Measurements from ENCODE around the gene MAOA. TPM values are rescaled to one million over a fixed set of nuclear protein-coding genes. Genes with fewer than 3 reads are reported as not detected.

MAOA gene
- total and polyA plus RNA-seq, 2 donors, result 50.6 to 95.1 TPM

- H3K4me3 ChIP-seq (ENCODE audit: low read depth, low read length), result no peak overlapping the region
- no peaks in the 10 kb centered on the region for H3K4me1 ChIP-seq (ENCODE audit: insufficient read depth)
- WGBS, result 60% methylated on average over 1 of the region's 1 CpG
- H3K27ac ChIP-seq (ENCODE audit: low read depth), result no peak overlapping the region
- no peaks in the 10 kb centered on the region for H3K36me3 ChIP-seq (ENCODE audit: insufficient read depth)
- no peak for DNase-seq (ENCODE audit: extremely low spot score)
Measured at GRCh38 chrX:43734444-43734843, 78.3 kb downstream of the MAOA start.

- Histone ChIP-seq H3K27ac (ENCODE audit: low read depth) (no peak overlapping the region), H3K4me3 (ENCODE audit: low read depth, low read length) (no peak overlapping the region), H3K4me1 (ENCODE audit: insufficient read depth) (no peaks in the 10 kb centered on the region), H3K36me3 (ENCODE audit: insufficient read depth) (no peaks in the 10 kb centered on the region)
- 81% methylated on average over 6 of the region's 6 CpGs for WGBS
- no peak for DNase-seq (ENCODE audit: extremely low spot score)
Measured at GRCh38 chrX:43735534-43735933, 79.4 kb downstream of the MAOA start.

DNA sequence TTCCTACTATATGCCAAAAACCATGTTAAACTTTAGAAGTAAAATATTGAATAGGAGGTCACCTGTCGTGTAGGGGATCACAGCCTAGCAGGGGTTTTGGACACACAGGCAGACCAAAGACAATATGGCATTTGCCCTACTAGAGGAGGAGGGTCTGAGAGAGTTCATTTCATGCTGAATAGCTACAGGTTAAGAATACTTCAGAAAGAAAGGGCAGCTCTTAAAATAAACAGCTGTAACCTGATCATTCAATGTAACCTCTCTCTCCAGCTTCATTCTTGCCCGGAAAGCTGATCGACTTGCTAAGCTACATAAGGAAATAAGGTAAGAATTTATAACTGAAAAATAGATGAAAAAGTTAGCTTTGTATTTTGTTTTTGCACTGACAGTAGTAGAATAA, 79.9 kb downstream of the MAOA start:
- no peaks in the 10 kb centered on the region for H3K4me1 ChIP-seq (ENCODE audit: insufficient read depth)
- no peak overlapping the region for H3K27ac ChIP-seq (ENCODE audit: low read depth)
- H3K4me3 ChIP-seq (ENCODE audit: low read depth, low read length), result no peak overlapping the region
- no peaks in the 10 kb centered on the region for H3K36me3 ChIP-seq (ENCODE audit: insufficient read depth)
- no peak for DNase-seq (ENCODE audit: extremely low spot score)
- WGBS, result 71% methylated on average over 3 of the region's 3 CpGs

DNA sequence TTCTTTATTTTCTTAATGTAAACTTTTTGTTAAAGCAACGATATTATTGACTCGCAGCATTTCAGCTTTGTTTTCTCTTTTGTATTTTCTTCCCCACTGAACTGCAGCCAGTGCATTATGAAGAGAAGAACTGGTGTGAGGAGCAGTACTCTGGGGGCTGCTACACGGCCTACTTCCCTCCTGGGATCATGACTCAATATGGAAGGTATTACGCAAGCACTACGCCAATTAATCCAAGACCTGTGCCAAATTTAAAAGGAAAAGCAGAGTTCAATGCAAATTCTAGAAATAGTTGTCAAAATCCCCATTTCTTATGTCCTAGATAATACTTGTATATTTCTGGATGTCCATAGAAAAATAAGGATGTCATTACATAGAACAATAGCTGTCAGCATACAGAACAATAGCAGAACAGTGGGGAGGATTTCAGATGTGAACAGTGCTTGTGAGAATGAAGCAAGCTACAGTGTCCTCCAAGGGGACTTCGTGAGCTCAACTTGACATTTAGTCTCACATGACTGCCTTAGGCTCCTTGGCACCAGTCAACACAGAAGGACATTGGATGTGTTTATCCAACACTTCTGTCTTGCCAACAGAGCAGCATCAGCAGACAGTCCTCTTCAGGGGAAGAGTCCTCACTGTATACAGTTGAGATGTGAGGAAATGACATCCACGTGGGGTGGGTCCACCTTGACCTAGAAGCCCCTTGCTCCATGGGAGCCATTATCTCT, 85.9 kb downstream of the MAOA start:
- no peak for DNase-seq (ENCODE audit: extremely low spot score)
- no peaks in the 10 kb centered on the region for H3K4me1 ChIP-seq (ENCODE audit: insufficient read depth)
- H3K27ac ChIP-seq (ENCODE audit: low read depth), result no peak overlapping the region
- WGBS, result 68% methylated on average over 7 of the region's 7 CpGs
- peaks cover 4% of the 10 kb centered on the region for H3K36me3 ChIP-seq (ENCODE audit: insufficient read depth)
- no peak overlapping the region for H3K4me3 ChIP-seq (ENCODE audit: low read depth, low read length)

GRCh38 chrX:43743100-43743822, 87.2 kb downstream of the MAOA start:
- 80% methylated on average over 5 of the region's 5 CpGs for WGBS
- DNase-seq (ENCODE audit: extremely low spot score), result no peak
- H3K27ac ChIP-seq (ENCODE audit: low read depth), result no peak overlapping the region
- H3K4me3 ChIP-seq (ENCODE audit: low read depth, low read length), result no peak overlapping the region
- no peaks in the 10 kb centered on the region for H3K4me1 ChIP-seq (ENCODE audit: insufficient read depth)
- peaks cover 4% of the 10 kb centered on the region for H3K36me3 ChIP-seq (ENCODE audit: insufficient read depth)

- Histone ChIP-seq H3K27ac (ENCODE audit: low read depth) (no peak overlapping the region), H3K4me1 (ENCODE audit: insufficient read depth) (no peaks in the 10 kb centered on the region), H3K4me3 (ENCODE audit: low read depth, low read length) (no peak overlapping the region), H3K36me3 (ENCODE audit: insufficient read depth) (peaks cover 4% of the 10 kb centered on the region)
- DNase-seq (ENCODE audit: extremely low spot score), result no peak
- WGBS, result 85% methylated on average over 3 of the region's 3 CpGs
Measured at GRCh38 chrX:43744284-43744683, 88.2 kb downstream of the MAOA start.

- DNase-seq (ENCODE audit: extremely low spot score), result no peak
- H3K4me3 ChIP-seq (ENCODE audit: low read depth, low read length), result no peak overlapping the region
- H3K36me3 ChIP-seq (ENCODE audit: insufficient read depth), result peaks cover 4% of the 10 kb centered on the region
- H3K4me1 ChIP-seq (ENCODE audit: insufficient read depth), result no peaks in the 10 kb centered on the region
- no peak overlapping the region for H3K27ac ChIP-seq (ENCODE audit: low read depth)
- 59% methylated on average over 6 of the region's 6 CpGs for WGBS
Measured at GRCh38 chrX:43745938-43746721, 90.0 kb downstream of the MAOA start.

DNA sequence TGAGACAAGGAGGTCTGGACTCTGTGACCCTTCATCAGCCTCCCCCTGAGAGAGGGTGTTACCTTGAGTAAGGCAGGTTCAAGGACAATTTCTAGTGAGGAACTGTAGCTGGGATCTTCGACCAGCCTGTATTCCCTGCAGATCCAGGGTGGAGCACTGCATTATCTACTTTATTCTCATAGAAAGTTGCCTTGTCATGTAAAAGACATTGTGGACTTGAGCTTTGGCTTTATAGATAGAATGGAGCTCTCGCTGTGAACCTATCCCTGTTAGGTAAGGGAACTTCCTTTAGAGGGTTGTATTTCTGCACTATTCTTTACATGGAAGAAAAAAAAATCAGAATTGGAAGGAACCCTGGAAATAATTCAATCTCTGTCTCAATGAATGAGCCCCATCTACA, 91.4 kb downstream of the MAOA start:
- peaks cover 4% of the 10 kb centered on the region for H3K36me3 ChIP-seq (ENCODE audit: insufficient read depth)
- WGBS, result 95% methylated on average over 2 of the region's 2 CpGs
- DNase-seq (ENCODE audit: extremely low spot score), result no peak
- no peak overlapping the region for H3K4me3 ChIP-seq (ENCODE audit: low read depth, low read length)
- no peak overlapping the region for H3K27ac ChIP-seq (ENCODE audit: low read depth)
- H3K4me1 ChIP-seq (ENCODE audit: insufficient read depth), result no peaks in the 10 kb centered on the region

- no peak for DNase-seq (ENCODE audit: extremely low spot score)
- Histone ChIP-seq H3K27ac (ENCODE audit: low read depth) (no peak overlapping the region), H3K36me3 (ENCODE audit: insufficient read depth) (no peaks in the 10 kb centered on the region), H3K4me1 (ENCODE audit: insufficient read depth) (no peaks in the 10 kb centered on the region), H3K4me3 (ENCODE audit: low read depth, low read length) (no peak overlapping the region)
- WGBS, result 7% methylated on average over 6 of the region's 6 CpGs
Measured at GRCh38 chrX:43750248-43750676, 94.2 kb downstream of the MAOA start.

GRCh38 chrX:43753637-43754036, 97.5 kb downstream of the MAOA start:
- WGBS, result 86% methylated on average over 3 of the region's 3 CpGs

GRCh38 chrX:43756076-43756475, 100.0 kb downstream of the MAOA start:
- no peak overlapping the region for H3K27ac ChIP-seq (ENCODE audit: low read depth)
- H3K4me3 ChIP-seq (ENCODE audit: low read depth, low read length), result no peak overlapping the region
- no peaks in the 10 kb centered on the region for H3K4me1 ChIP-seq (ENCODE audit: insufficient read depth)
- no peak for DNase-seq (ENCODE audit: extremely low spot score)
- 97% methylated on average over 5 of the region's 5 CpGs for WGBS
- H3K36me3 ChIP-seq (ENCODE audit: insufficient read depth), result no peaks in the 10 kb centered on the region

More at GRCh38 chrX:43753637-43754036, 97.5 kb downstream of the MAOA start:
- no peaks in the 10 kb centered on the region for H3K36me3 ChIP-seq (ENCODE audit: insufficient read depth)
- H3K27ac ChIP-seq (ENCODE audit: low read depth), result no peak overlapping the region
- DNase-seq (ENCODE audit: extremely low spot score), result no peak
- H3K4me1 ChIP-seq (ENCODE audit: insufficient read depth), result no peaks in the 10 kb centered on the region
- no peak overlapping the region for H3K4me3 ChIP-seq (ENCODE audit: low read depth, low read length)

GRCh38 chrX:43758044-43758443, 101.9 kb downstream of the MAOA start:
- Histone ChIP-seq H3K36me3 (ENCODE audit: insufficient read depth) (no peaks in the 10 kb centered on the region), H3K27ac (ENCODE audit: low read depth) (no peak overlapping the region), H3K4me3 (ENCODE audit: low read depth, low read length) (no peak overlapping the region), H3K4me1 (ENCODE audit: insufficient read depth) (no peaks in the 10 kb centered on the region)
- 90% methylated on average over 7 of the region's 7 CpGs for WGBS
- no peak for DNase-seq (ENCODE audit: extremely low spot score)

DNA sequence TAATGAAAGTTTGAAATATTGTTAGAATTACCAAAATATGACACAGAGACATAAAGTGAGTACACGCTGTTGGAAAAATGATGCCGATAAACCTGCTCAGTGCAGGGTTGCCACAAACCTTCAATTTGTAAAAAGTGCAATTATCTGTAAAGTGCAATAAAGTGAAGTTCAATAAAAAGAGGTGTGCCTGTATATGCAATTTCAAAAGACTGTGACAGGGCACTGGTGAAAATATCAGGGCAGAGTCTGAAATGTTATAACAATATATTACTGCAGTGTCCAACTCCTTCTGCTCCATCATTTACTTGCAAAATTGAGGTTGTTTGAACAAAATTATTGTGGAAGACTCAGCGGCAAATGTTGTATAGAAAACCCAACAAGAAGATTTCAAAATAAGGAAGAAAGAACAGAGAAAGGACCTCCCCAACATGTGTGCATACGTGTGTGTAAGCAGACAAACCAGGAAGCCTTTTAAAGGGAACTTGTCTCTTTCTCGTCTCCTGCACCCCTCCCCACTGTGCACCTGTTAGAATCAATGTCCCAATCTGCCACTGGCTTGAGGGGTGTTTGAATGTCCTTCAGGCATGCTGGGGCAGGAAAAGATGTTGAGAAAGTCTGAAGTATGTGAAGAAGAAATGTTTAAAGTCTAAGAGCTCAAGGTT, 130.0 kb downstream of the MAOA start:
- WGBS, result 83% methylated on average over 5 of the region's 5 CpGs
- Histone ChIP-seq H3K4me3 (ENCODE audit: low read depth, low read length) (no peak overlapping the region), H3K27ac (ENCODE audit: low read depth) (no peak overlapping the region), H3K36me3 (ENCODE audit: insufficient read depth) (no peaks in the 10 kb centered on the region), H3K4me1 (ENCODE audit: insufficient read depth) (no peaks in the 10 kb centered on the region)
- DNase-seq (ENCODE audit: extremely low spot score), result no peak
